ENCODE data around the gene AXDND1.
A peak's percentile ranks its signal among the peaks of the same experiment; 100 is the strongest.
"Not testable (repeated sequence)": the region's sequence is repeated elsewhere in the genome, so short reads cannot be mapped to it uniquely, and the experiment has no call there.

The AXDND1 gene, protein sequence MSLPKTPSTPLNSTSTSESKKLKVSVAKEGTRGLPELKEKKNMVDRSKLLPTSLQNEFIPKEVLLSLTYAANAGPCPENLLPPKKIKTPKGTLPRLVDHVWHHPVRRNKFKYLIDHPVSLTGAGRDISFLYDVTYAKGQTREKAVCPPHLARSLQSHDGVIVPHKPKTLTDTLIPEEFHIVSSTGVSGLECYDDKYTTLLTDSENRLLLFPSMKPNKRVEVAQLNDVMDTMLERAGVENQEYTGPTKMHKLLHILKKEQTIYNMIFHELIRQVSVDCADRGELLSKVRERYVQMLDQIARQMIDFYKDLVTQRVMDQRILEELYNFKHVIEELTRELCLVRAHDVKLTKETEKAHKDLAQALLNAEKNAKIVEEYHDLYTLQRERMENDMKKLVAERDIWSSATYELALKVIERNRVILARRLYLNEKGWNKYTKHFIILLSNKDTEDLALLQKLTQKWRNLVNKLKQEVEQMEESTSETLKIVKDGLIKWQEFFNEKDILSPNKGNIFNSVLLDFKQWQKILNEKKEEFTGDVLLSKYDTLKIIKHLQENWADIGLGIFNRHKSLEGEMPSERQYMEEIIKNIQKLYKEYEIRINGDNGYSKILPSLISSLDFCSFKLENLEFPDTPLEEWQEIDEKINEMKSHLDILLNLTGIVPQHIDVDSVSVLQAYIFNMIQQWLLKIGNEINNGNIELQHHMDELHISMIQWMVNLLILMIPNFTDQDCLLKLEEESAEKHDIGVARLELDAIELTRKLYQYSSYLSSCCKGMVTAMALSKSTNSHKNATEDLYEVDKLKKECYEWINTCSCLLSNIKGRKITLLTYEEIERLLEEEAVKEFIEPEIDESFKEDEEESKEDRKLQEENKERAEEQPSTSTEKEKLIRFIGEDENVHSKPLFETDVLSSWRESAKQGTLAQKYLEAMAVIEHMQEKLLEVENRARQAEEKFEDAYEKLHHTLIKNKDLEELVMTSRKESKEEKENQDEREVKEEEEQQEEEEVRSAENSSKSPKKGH

DNA sequence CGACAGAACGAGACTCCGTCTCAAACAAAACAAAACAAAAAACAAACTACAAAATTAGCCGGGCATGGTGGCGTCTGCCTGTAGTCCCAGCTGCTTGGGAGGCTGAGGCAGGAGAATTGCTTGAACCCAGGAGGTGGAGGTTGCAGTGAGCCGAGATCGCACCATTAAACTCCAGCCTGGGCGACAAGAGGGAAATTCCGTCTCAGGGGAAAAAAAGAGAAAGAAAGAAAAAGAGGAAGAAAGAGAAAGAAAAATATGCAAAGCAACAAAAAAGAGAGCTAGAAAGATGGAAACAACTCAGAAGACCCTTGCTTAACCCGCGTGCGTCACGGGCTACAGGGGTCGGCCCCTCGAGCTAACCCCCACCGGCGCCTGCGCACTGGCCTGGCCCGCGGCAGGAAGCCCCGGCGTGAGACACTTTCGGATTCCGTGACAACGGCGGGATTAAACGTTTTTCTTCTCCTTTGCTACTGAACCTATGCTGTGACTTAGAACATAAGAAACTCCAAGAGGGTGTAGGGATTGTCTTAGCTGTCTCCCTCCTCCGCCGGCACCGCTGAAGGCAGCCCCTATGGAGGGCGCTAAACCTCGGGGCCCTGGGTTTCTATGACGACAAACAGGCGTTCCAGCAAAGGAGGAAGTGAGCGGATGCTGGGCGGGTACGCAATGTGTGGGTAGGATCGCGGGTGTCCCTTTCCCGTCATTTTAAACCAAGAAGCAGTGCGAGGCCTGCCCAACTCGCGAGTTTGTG is at the start of gene AXDND1:
AXDND1 (plus strand) TSS at position 630 of the 751 bp plus-strand sequence. CDS start 539 bp downstream, outside the sequence.
- peak; percentile 94 for DNase-seq

DNA sequence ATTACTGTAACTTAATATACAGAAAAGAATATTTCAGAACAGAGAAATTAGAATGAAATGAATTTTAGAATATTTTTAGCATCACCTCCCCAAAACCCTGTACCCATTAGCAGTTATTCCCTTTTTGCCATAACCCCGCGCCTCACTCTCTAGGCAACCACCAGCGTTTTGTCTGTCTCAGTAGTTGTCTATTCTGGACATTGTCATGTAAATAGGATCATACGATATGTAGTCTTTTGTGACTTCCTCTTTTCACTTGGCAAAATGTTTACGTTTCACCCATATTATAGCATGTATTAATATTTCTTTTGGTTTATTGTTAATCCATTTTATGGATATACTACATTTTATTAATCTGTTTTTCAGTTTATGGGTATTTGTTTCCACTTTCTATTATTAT is 47.3 kb upstream of the AXDND1 start:
- no peak for DNase-seq

DNA sequence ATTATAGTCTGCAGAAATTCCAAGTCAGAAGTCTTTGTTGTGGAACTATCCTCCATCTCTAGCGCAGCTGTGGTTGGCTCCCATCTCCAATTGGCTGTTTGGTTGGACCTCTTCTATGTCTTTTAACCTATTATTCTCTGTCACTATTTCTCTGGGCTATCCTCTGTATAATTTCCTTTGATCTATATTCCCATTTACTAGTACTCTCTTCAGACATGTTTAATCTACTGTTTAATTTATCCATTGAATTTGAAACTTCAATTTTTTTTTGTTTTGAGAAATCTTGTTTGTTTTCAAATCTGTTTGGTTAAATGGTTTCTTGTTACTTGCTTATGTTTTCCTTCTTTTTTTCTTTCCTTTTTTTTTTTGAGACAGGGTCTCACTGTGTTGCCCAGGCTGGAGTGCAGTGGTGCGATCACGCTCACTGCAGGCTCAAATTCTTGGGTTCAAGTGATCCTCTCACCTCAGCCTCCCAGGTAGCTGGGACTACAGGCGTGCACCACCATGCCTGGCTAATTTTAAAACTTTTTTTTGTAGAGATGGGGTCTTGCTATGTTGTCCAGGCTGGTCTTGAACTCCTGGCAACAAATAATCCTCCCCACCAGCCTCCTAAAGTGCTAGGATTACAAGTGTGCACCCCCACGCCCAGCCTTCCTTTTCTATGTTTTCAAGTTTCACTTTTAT is 44.1 kb upstream of the AXDND1 start:
- DNase-seq: no peak

DNA sequence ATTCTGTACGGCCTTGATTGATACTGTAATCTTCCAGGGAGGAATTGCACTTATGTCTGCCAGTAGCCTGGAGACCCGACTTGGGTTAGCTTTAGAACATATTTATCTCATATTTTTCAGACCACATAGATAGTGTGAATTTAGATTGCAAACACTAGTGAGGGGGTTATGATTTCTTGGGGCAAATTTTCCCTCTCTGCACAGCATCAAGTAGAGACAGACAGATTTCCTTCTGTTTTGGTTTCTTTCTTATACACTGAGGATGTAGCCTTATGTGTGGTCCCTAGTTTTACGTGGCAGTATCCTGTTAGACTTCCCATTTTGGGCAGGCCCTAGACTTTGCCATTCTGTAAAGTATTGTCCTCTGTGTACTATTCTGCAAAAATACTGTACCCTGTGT is 43.2 kb upstream of the AXDND1 start:
- no peak for DNase-seq

DNA sequence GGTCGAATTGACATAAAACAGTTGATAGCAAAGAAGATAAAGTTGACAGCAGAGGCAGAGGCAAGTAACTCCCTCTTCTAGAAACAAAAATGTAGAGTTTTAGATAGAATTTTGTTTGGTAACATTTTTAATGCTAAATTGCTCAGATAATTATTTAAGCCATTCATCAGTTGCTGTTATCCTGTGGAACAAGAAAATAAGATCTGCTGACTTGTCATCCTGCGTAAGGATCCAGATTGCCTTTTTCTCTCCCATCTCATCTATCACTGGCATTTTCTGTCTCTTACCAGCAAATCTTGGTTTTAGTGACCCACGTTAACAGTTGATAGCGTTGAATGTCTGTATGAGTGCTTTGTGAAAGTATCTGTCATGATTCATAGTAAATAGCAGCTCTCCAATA is 42.3 kb upstream of the AXDND1 start:
- no peak for DNase-seq

DNA sequence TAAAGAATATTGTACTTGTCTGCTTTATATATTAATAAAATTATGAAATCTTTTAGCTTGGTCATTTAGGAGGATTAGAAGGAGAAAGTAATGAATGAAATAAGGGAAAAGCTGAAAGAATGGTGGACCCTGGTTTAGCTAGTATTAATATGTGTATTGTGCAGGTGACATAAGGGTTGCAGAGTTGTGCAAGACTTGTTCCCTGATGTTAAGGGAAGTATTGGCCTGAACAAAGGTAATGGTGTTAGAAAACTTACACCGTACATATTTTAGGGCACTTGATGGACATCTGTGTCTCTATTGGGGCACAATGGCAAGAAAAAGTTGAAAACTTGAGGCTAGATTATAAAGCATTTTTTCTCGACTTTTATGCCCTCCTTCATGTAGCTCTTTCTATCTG is 39.9 kb upstream of the AXDND1 start:
- DNase-seq: no peak

DNA sequence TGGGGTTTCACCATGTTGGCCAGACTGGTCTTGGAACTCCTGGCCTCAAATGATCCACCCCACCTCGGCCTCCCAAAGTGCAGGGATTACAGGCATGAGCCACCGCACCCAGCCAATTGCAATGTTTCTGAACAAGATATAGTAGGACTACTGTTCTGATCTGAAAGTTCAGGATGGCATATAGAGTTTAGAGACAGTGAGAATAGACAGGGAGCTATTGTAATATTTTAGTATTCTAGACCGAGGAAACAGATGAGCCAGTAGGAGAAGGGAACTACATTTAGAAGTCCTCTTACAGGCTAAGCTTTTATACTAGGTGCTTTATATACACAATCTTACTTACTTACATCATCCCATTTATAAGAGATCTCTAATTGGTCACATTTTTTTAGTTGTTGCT is 39.0 kb upstream of the AXDND1 start:
- DNase-seq: no peak

DNA sequence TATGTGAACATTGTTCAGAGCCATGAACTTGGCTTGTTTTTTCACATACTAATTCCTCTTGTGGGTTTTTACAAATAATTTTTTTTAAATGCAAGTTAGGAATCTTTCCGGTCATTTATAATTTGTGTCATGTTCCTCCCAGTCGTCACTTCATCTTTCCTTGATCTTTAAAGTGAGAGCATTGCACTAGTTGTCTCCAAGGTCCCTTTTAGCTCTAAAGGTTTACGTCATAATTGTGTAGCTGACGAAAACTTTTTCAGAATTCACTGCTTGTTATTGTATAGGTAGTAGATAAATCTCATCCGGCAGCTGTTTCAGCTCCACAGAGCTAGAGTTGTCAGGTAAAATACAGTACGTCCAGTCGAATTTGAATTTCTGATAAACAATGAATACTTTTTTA is 38.6 kb upstream of the AXDND1 start:
- no peak for DNase-seq

DNA sequence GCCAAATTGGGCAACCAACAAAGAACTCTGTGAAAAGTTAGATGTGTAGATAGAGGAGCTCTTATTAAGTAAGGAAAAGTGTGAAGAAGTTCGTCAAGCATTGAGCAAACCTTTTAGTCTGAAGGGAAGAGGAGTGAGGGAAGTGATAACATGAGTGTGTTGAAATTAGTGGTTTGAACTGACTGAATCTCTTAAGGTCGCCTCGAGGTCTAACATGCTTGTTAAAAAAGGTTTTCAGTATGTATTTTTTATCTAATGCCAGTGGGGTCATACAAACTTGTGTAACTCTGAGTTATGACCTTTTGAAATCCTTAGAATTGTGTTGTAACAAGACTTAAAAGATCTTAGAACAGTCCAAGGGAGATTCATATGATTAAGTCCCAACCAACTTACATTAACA is 38.1 kb upstream of the AXDND1 start:
- DNase-seq: no peak

DNA sequence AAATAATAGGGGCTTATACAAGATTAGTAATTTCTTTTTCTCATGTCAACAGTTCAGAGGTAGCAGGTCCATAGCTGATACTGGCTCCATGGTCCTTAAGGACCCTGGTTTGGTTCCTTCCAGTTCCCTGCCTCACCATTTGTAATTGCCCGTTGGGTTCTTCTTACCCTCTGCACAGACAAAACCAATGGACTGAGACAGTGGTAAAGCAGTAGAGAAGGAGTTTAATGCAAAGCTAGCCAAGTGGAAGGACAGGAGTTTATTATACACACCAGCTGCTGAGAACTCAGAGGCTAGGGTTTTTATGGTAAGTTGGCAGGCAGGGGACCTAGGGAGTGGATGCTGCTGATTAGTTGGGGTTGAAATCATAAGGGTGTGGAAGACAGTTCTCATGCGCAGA is 35.9 kb upstream of the AXDND1 start:
- no peak for DNase-seq

DNA sequence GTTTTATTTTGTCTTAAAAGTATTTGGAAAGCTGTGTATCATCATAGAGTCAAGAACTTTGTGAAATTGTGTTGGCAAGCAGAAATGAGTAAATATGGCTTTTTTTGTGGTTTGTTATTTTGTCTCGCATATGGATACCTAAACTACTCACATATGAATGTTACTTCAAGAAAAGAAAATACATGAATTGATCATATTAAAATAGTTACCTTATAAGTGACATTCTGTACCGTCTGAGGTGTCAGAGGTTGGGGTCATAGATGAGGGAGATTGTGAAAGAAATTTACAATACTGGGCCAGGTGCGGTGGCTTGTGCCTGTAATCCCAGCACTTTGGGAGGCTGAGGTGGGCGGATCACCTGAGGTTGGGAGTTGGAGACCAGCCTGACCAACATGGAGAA is 31.3 kb upstream of the AXDND1 start:
- no peak for DNase-seq

DNA sequence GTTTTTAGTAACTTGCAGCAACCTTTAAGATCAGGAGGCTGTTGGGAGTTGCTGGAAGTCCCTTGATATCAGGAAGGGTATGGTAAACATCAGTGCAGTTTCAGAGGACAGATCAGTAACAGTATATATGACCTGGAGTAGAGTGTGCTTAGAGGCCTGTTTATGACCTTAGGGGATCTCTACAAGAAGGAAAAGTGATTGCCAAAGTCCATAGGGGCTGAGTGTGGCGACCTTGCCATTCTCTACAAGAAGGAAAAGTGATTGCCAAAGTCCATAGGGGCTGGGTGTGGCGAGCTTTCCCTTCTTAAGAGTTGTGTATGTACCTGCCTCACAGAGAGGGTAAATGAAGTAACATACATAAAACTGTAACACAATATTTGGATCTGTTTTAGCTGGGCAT is 28.5 kb upstream of the AXDND1 start:
- no peak for DNase-seq

DNA sequence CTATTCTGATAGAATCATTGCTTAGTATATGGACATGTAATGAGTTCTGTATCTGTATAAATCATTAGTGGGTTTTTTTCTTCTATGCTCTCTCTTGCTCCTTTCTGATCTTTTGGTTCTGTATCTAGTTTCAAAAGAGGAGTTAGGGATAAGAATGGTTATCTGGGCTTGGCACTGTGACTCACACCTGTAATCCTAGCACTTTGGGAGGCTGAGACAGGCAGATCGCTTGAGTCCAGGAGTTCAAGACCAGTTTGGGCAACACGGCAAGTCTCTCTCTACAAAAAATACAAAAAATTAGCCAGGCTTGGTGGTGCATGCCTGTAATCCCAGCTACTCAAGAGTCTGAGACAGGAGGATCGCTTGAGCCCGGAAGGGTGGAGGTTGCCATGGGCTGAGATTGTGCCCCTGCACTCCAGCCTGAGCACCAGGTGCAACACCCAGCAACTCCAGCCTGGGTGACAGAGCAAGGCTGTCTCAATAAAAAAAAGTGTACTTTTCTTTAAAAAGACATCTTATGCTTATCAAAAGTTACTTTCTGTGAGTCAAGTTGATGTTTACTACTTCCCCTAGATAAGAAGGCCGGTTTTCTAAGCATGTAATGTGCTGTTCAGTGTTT is 27.7 kb upstream of the AXDND1 start:
- no peak for DNase-seq

DNA sequence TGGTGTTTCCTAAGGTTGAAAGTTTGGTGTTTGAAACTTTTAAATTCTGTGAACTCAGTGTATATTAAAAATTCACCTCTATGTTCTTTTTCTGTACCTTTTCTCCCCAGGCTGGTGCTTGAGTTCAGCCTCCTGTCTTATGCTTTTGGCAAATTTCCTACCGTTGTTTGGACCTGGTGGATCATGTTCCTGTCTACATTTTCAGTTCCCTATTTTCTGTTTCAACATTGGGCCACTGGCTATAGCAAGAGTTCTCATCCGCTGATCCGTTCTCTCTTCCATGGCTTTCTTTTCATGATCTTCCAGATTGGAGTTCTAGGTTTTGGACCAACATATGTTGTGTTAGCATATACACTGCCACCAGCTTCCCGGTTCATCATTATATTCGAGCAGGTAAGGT is 24.9 kb upstream of the AXDND1 start:
- DNase-seq: no peak

DNA sequence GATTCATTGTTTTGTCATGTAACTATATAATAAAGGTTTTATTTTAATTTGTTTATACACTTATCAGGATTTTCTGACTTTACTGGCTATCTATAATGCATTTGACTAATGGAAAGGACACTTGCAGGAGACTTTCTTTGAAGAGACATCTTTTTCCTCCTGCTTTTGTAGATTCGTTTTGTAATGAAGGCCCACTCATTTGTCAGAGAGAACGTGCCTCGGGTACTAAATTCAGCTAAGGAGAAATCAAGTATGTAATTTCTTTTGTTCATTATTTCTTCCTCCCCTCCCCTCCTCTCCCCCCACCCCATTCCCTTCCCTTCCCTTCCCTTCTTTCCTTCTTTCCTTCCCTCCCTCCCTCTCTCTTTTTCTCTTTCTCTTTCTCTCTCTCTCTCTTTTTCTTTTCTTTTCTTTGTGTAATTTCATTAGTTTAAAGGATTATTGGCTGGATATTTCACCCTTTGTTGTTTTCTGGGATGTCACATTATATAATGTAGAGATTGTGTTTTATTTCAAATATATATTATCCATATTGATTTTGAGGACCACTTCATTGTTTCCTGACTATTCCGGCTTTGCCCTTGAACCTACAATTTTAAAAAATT is 23.7 kb upstream of the AXDND1 start:
- no peak for DNase-seq

DNA sequence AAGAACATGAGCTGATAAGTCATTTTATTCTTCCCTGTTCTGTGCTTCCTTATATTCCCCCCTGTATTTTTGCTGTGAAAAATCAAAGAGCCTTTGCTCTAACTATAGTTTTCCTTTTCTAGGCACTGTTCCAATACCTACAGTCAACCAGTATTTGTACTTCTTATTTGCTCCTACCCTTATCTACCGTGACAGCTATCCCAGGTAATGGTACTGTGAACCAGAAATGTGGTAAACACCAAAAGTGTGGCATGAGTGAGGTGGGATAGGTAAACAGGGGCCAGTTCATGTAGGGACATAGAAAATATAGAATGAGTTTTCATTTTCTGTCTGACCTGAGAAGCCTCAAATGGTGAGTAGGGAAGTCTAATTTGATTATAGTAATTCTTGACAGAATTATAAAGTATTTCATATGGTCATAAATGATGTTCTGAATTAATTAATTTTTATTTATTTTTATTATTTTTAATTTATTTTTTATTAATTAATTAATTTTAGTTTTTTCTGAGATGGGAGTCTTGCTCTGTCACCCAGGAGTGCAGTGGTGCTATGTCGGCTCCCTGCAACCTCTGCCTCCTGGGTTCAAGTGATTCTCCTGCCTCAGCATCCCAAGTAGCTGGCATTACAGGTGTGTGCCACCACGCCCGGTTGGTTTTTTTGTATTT is 22.9 kb upstream of the AXDND1 start:
- DNase-seq: no peak

DNA sequence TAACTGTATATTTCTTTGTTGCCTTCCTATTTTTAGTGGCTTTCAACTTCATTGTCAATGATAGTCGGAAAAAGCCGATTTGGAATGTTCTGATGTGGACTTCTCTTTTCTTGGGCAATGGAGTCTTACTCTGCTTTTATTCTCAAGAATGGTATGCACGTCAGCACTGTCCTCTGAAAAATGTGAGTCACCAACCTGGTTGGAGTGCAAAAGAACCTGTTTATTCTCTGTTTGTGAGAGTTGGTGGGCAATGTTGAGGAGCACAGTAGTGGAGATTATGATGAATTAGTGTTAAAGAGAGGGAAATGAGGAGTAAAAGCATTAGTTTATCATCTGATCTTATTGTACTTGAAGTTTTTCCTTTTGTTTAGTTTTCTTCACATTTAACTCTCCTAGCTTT is 14.5 kb upstream of the AXDND1 start:
- no peak for DNase-seq

DNA sequence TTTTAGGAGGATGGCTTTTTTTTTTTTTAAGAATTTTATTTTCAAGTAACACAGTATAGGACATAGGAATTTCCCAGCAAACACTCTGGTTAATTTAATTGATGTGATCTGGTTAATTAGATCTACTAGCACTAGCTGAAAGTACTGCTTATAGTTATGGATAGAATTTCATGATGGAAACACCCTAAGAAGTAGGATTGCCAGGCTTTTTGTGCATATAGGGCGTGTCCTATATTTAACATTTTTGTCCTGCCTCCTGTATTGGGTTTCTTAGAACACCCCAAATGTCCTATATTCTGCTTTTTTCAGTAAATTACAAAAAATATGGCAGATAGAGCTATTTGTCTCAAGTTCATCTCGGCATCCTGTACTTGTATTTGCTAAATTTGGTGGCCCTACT is 13.5 kb upstream of the AXDND1 start:
- DNase-seq: no peak

DNA sequence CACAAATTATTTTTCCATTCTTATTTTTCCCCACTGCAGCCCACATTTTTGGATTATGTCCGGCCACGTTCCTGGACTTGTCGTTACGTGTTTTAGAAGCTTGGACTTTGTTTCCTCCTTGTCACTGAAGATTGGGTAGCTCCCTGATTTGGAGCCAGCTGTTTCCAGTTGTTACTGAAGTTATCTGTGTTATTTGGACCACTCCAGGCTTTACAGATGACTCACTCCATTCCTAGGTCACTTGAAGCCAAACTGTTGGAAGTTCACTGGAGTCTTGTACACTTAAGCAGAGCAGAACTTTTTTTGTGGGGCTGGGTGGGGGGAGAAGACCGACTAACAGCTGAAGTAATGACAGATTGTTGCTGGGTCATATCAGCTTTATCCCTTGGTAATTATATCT is 12.2 kb upstream of the AXDND1 start:
- DNase-seq: no peak

DNA sequence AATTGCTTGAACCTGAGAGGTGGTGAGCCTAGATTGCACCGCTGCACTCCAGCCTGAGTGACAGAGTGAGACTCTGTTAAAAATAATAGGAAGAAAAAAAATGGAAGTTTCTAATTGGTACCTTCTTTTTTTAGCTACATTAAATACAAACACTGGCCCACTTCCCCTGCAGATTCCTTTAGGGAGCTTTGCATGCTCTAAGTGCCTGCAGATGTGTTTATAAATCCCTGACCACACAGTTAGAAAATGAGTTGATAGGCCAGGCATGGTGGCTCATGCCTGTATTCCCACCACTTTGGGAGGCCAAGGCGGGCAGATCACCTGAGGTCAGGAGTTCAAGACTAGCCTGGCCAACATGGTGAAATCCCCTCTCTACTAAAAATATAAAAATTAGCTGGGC is 4.1 kb upstream of the AXDND1 start:
- not testable (repeated sequence) for DNase-seq

All from retina (tissue), 1 donor.